SU-DHL-6 (cell line): ENCODE results near the gene HERC3.

Source experiments
- EZH2phosphoT487 ChIP-seq: fragments of 200-600 bp; sonication (generic), shearing (Covaris generic); conservative IDR thresholded peaks from 2 replicates; pipeline ENCODE4 v1.6.1; 2018; ENCODE audit warnings: mild to moderate bottlenecking, antibody characterized with exemption, low read length, moderate library complexity, mixed read lengths
- TF ChIP-seq, protein P1 (sequence below): fragments of 200-600 bp; sonication (generic); IDR thresholded peaks from one replicate; pipeline ENCODE4 v1.5.1; 2017; ENCODE audit warnings: antibody characterized with exemption, mild to moderate bottlenecking, low read length, moderate library complexity; ENCODE audit not compliant: insufficient read depth, poor library complexity, severe bottlenecking

DNA sequence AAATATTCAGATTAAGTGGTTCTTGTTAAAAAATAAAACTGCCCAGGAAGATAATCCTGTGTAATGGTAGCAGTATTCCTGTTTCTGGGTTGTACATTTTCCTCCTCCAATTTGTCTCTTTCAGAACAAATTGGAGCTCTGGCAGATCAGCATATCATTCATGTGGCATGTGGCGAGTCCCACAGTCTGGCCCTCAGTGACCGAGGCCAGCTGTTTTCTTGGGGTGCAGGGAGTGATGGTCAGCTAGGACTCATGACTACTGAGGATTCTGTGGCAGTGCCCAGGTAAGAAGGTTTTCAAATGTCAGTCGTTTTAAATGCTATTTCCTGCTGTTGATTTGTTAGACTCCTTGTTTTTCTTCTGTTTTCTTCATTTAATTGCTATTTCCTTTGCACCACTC is 57.4 kb downstream of the HERC3 start:
- TF ChIP-seq, protein P1, sequence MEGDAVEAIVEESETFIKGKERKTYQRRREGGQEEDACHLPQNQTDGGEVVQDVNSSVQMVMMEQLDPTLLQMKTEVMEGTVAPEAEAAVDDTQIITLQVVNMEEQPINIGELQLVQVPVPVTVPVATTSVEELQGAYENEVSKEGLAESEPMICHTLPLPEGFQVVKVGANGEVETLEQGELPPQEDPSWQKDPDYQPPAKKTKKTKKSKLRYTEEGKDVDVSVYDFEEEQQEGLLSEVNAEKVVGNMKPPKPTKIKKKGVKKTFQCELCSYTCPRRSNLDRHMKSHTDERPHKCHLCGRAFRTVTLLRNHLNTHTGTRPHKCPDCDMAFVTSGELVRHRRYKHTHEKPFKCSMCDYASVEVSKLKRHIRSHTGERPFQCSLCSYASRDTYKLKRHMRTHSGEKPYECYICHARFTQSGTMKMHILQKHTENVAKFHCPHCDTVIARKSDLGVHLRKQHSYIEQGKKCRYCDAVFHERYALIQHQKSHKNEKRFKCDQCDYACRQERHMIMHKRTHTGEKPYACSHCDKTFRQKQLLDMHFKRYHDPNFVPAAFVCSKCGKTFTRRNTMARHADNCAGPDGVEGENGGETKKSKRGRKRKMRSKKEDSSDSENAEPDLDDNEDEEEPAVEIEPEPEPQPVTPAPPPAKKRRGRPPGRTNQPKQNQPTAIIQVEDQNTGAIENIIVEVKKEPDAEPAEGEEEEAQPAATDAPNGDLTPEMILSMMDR = no peak
- TF ChIP-seq EZH2phosphoT487 = no peak
